Caco-2 (cell line): ENCODE data around the gene LDLRAD2. TPM values are rescaled to one million over a fixed set of nuclear protein-coding genes. Genes with fewer than 3 reads are reported as not detected.

Experiments
- BruUV-seq: library from RNA; stranded (reverse); fragments of 400-500 nt; replicated peaks from 2 replicates; lab custom pipeline; 2021; lab: Mats Ljungman, UMichigan
- CTCF ChIA-PET: fragments of 300-600 bp; sonication (Branson Sonifier 250); formaldehyde crosslinking; loops from one replicate; lab custom pipeline; 2022; ENCODE audit warnings: antibody characterized with exemption; lab: Charles Lee
- POLR2A ChIA-PET: fragments of 300-600 bp; sonication (Branson Sonifier 250); formaldehyde crosslinking; loops from one replicate; lab custom pipeline; 2022; ENCODE audit warnings: antibody characterized with exemption; lab: Charles Lee
- DNase-seq, 2 experiments: peaks; one replicate each; pipeline versions ENCODE4 v3.0.0 to v3.0.0-alpha.2; 2020 to 2022
- H3K27me3 ChIP-seq: replicated peaks from 2 replicates; pipeline ENCODE4 v1.6.0; 2011; ENCODE audit warnings: low read length; ENCODE audit not compliant: control insufficient read depth, insufficient read depth
- H3K36me3 ChIP-seq: 2 replicates; pipeline ENCODE4 v1.5.1; 2011; ENCODE audit warnings: low read length; ENCODE audit not compliant: control insufficient read depth, insufficient read depth
- H3K4me1 ChIP-seq: fragments of 250-450 bp; sonication (Bioruptor Pico); 2 replicates; pipeline ENCODE4 v1.5.1; 2020; ENCODE audit warnings: mild to moderate bottlenecking
- H3K4me3 ChIP-seq: 2 replicates; pipeline ENCODE4 v1.5.1; 2011; ENCODE audit warnings: low read depth, mild to moderate bottlenecking, control low read depth, low read length
- H3K9me3 ChIP-seq: fragments of 250-450 bp; sonication (Bioruptor Pico); 2 replicates; pipeline ENCODE4 v1.5.1; 2020; ENCODE audit warnings: mild to moderate bottlenecking, moderate library complexity
- H3K27ac Mint-ChIP-seq: one replicate; pipeline ENCODE4 v1.8.0; 2022; ENCODE audit warnings: mixed read lengths; ENCODE audit not compliant: unreplicated experiment
- H3K27me3 Mint-ChIP-seq: one replicate; pipeline ENCODE4 v1.8.0; 2022; ENCODE audit warnings: mixed read lengths; ENCODE audit not compliant: insufficient read depth, unreplicated experiment
- H3K36me3 Mint-ChIP-seq: one replicate; pipeline ENCODE4 v1.8.0; 2022; ENCODE audit warnings: mild to moderate bottlenecking, mixed read lengths; ENCODE audit not compliant: insufficient read depth, unreplicated experiment
- H3K4me1 Mint-ChIP-seq: one replicate; pipeline ENCODE4 v1.8.0; 2022; ENCODE audit warnings: low read depth, mixed read lengths; ENCODE audit not compliant: unreplicated experiment
- H3K4me3 Mint-ChIP-seq: one replicate; pipeline ENCODE4 v1.8.0; 2022; ENCODE audit warnings: mild to moderate bottlenecking, moderate library complexity, mixed read lengths; ENCODE audit not compliant: unreplicated experiment
- H3K9me3 Mint-ChIP-seq: one replicate; pipeline ENCODE4 v1.8.0; 2022; ENCODE audit warnings: mixed read lengths; ENCODE audit not compliant: unreplicated experiment
- intact Hi-C: fragments of 100-400 bp; cut with micrococcal nuclease; formaldehyde crosslinking; loops from one replicate; pipeline ENCODE4 v1.10.0; 2022; ENCODE audit not compliant: unreplicated experiment
- total RNA-seq: library from RNA; stranded (reverse); gene quantifications from 2 replicates; pipeline ENCODE4 v1.2.3, GENCODE V29; 2022
- TF ChIP-seq, protein P1 (sequence below), 2 experiments: fragments of 200-600 bp in 1 of 2; IDR thresholded peaks; 1 replicate in 1 of 2; 2 replicates in 1 of 2; pipeline versions ENCODE4 v1.5.1 to v1.8.0; 2011 to 2022; ENCODE audit warnings: antibody characterized with exemption in 1 of 2, control low read depth in 1 of 2, inconsistent platforms in 1 of 2, low read depth in 1 of 2, low read length in 1 of 2, mild to moderate bottlenecking in 1 of 2, moderate library complexity in 1 of 2; ENCODE audit not compliant: insufficient read depth in 1 of 2, severe bottlenecking in 1 of 2, unreplicated experiment in 1 of 2

LDLRAD2 gene
- total RNA-seq, 1 experiment from 2014 or later = not detected

DNA sequence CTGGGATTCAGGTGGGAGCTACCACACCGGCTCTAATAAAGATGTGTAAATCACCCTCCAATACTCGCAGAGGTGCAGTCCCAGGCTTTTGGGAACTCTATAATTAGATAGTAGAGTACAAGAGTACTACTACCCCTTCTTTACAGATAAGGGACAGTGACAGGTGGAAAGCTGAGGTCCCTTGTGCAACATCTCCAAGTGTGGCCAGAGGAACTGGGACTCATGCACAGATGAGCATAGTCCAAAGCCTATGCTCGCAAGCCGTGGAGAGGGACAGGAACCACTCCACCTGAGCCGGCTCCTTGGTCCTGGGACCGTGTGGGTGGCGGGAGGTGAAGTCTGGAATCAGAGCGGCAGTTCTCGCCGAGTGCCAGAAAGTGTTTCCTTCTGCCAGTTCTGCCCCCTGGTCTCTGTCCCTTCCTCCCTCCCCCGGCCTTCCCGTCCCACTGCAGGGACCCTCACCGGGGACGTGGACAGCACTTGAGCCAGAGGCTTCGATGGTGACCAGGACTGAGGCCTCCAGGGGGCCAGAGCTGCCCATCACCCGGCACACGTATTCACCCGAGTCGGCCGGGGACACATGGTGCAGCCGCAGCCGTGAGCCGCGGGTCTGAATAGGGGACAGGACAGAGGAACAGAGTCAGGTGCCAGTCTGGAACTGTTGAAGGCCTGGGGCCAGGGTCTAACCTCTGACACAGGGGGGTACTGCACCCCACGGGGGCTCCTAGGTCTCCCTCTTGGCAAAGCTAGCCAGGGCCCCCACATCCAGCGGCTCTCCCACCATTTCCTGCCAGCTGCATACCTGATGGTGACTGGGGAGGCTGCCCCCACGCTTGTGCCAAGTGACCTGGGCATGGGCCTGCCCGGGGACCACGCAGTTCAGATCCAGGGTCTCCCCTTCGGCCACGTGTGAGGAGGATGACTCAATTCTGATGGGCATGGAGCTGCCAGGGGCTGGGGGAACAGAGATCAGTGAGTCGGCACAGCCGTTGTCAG, 33.9 kb downstream of the LDLRAD2 start:
- Histone ChIP-seq H3K9me3 (no peaks in the 10 kb centered on the region), H3K36me3 (peaks cover 9% of the 10 kb centered on the region), H3K27me3 (no peaks in the 10 kb centered on the region), H3K4me1 (no peaks in the 10 kb centered on the region), H3K4me3 (no peak overlapping the region)
- no peak for DNase-seq
- Mint-ChIP-seq H3K27me3 (no peaks in the 10 kb centered on the region), H3K36me3 (peaks cover 57% of the 10 kb centered on the region), H3K9me3 (no peaks in the 10 kb centered on the region), H3K4me3 (no peak overlapping the region), H3K4me1 (no peaks in the 10 kb centered on the region), H3K27ac (no peak overlapping the region)
- no TSS peak for BruUV-seq
- POLR2A ChIA-PET = no interaction called here
- CTCF ChIA-PET = no interaction called here
- TF ChIP-seq, protein P1, sequence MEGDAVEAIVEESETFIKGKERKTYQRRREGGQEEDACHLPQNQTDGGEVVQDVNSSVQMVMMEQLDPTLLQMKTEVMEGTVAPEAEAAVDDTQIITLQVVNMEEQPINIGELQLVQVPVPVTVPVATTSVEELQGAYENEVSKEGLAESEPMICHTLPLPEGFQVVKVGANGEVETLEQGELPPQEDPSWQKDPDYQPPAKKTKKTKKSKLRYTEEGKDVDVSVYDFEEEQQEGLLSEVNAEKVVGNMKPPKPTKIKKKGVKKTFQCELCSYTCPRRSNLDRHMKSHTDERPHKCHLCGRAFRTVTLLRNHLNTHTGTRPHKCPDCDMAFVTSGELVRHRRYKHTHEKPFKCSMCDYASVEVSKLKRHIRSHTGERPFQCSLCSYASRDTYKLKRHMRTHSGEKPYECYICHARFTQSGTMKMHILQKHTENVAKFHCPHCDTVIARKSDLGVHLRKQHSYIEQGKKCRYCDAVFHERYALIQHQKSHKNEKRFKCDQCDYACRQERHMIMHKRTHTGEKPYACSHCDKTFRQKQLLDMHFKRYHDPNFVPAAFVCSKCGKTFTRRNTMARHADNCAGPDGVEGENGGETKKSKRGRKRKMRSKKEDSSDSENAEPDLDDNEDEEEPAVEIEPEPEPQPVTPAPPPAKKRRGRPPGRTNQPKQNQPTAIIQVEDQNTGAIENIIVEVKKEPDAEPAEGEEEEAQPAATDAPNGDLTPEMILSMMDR (IDR thresholded peaks at IDR 0.05; ENCODE audit: insufficient read depth in 1 of 2, low read depth in 1 of 2, low read length in 1 of 2, severe bottlenecking in 1 of 2, unreplicated experiment in 1 of 2) = no peak
- intact Hi-C loops = no loop called here

DNA sequence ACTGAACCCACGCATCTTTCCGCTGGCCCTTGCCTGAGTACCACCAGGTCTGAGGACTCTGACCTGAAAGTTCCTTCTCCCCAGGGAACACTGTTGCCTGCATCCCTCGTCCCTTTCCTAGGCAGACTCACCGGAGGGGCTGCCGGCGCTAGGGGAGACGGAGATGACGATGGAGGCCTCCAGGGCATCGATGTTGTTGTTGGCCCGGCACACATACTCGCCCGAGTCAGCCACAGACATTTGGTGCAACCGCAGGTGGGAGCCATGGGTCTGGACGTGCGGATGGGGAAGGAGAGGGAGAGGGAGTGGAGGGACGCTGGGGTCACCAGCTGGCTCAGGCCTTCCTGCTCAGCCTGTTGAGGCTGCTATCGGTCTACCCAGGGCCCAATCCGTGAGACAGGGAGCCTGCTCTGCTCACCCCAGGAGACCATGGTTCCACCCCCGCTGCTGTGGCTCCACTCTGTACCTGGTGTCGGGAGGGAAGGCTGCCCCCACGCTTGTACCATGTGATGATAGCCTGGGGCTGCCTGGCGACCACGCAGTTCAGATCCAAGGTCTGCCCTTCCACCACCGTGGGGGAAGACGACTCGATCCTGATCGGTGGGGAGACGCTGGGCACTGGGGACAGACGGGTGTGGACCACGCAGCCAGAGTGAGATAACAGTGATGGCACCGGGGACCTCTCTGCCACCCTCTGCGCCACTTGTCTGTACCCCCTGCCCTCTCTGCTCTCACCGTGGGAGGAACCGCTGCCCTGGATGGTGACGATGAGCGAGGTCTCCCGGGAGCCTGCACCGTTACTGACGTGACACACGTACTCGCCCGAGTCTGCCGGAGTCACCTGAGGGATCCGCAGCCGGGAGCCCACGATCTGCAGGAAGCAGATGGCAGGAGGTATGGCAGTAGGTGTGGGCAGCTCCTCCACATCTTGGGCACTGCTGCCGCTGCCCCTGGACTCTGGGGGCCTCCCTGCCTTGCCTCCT, 35.4 kb downstream of the LDLRAD2 start:
- Histone ChIP-seq H3K27me3 (no peaks in the 10 kb centered on the region), H3K36me3 (peaks cover 6% of the 10 kb centered on the region), H3K4me3 (no peak overlapping the region), H3K4me1 (no peaks in the 10 kb centered on the region), H3K9me3 (no peaks in the 10 kb centered on the region)
- TF ChIP-seq, protein P1 (IDR thresholded peaks at IDR 0.05; ENCODE audit: insufficient read depth in 1 of 2, low read depth in 1 of 2, low read length in 1 of 2, severe bottlenecking in 1 of 2, unreplicated experiment in 1 of 2) = no peak
- POLR2A ChIA-PET = no interaction called here
- intact Hi-C loops = no loop called here
- CTCF ChIA-PET = no interaction called here
- DNase-seq = no peak
- no peaks in the 10 kb centered on the region for H3K9me3 Mint-ChIP-seq
- no peak overlapping the region for H3K4me3 Mint-ChIP-seq
- no peaks in the 10 kb centered on the region for H3K4me1 Mint-ChIP-seq
- H3K27me3 Mint-ChIP-seq = no peaks in the 10 kb centered on the region
- H3K36me3 Mint-ChIP-seq = peaks cover 66% of the 10 kb centered on the region
- no peak overlapping the region for H3K27ac Mint-ChIP-seq
- BruUV-seq = no TSS peak
